IMR-90 (cell line): ENCODE measurements around the gene SERP2. TPM values are rescaled to one million over a fixed set of nuclear protein-coding genes. Genes with fewer than 3 reads are reported as not detected.

Experiments
- ATAC-seq: fragments of 200-7000 bp; cut with Tn5 transposase; 2 replicates; pipeline ENCODE4 v1.9.1; 2020; ENCODE audit warnings: low read depth, mild to moderate bottlenecking, moderate library complexity
- BruUV-seq: library from RNA; stranded (reverse); fragments of 400-500 nt; replicated peaks from 2 replicates; lab custom pipeline; 2021; lab: Mats Ljungman, UMichigan
- CTCF ChIA-PET: fragments of 300-600 bp; formaldehyde crosslinking; extraction: SDS; loops from one replicate; lab custom pipeline; 2021; ENCODE audit warnings: antibody characterized with exemption; lab: Yijun Ruan, JAX
- POLR2A ChIA-PET: fragments of 300-600 bp; sonication (Branson Sonifier 250); formaldehyde crosslinking; loops from one replicate; lab custom pipeline; 2022; ENCODE audit warnings: antibody characterized with exemption; ENCODE audit not compliant: unreplicated experiment; lab: Charles Lee
- DNase-seq: peaks from one replicate; pipeline ENCODE4 v3.0.0; 2013
- H2AFZ ChIP-seq: replicated peaks from 2 replicates; pipeline ENCODE3; 2013; ENCODE audit warnings: low read length, mild to moderate bottlenecking; ENCODE audit not compliant: poor library complexity
- H2AK5ac ChIP-seq: 2 replicates; pipeline ENCODE4 v1.6.1; 2013; ENCODE audit warnings: low read depth, low read length, inconsistent platforms
- H2AK9ac ChIP-seq: replicated peaks from 2 replicates; pipeline ENCODE3; 2013; ENCODE audit warnings: mild to moderate bottlenecking, low read depth, low read length, moderate library complexity; ENCODE audit not compliant: poor library complexity
- H2BK120ac ChIP-seq: 2 replicates; pipeline ENCODE4 v1.6.1; 2013; ENCODE audit warnings: low read depth, low read length, inconsistent platforms
- H2BK15ac ChIP-seq: 3 replicates; pipeline ENCODE4 v1.6.1; 2013; ENCODE audit warnings: low read depth, low read length, inconsistent platforms
- H2BK20ac ChIP-seq: 2 replicates; pipeline ENCODE4 v1.6.1; 2013; ENCODE audit warnings: low read depth, mild to moderate bottlenecking, inconsistent platforms, low read length, moderate library complexity
- H2BK5ac ChIP-seq: 2 replicates; pipeline ENCODE4 v1.6.1; 2013; ENCODE audit warnings: mild to moderate bottlenecking, low read depth, low read length, inconsistent platforms; ENCODE audit not compliant: poor library complexity, severe bottlenecking
- H3K14ac ChIP-seq: replicated peaks from 2 replicates; pipeline ENCODE4 v1.6.1; 2013; ENCODE audit warnings: low read depth, low read length, inconsistent platforms
- H3K18ac ChIP-seq: 2 replicates; pipeline ENCODE4 v1.6.1; 2013; ENCODE audit warnings: low read depth, low read length, control low read depth
- H3K23ac ChIP-seq: 2 replicates; pipeline ENCODE4 v1.6.1; 2013; ENCODE audit warnings: low read depth, low read length, inconsistent platforms
- H3K27ac ChIP-seq: 2 replicates; pipeline ENCODE4 v1.5.1; 2013; ENCODE audit warnings: mild to moderate bottlenecking, control low read depth, low read length; ENCODE audit not compliant: insufficient read depth
- H3K27me3 ChIP-seq: 2 replicates; pipeline ENCODE4 v1.6.1; 2013; ENCODE audit warnings: low read length; ENCODE audit not compliant: control insufficient read depth, insufficient read depth
- H3K36me3 ChIP-seq: 2 replicates; pipeline ENCODE4 v1.6.1; 2013; ENCODE audit warnings: low read length, mixed read lengths; ENCODE audit not compliant: control insufficient read depth, insufficient read depth
- H3K4ac ChIP-seq: 2 replicates; pipeline ENCODE4 v1.6.1; 2013; ENCODE audit warnings: low read depth, low read length, inconsistent platforms
- H3K4me1 ChIP-seq: 2 replicates; pipeline ENCODE4 v1.6.1; 2013; ENCODE audit warnings: low read length, mixed read lengths; ENCODE audit not compliant: control insufficient read depth, insufficient read depth
- H3K4me2 ChIP-seq: 2 replicates; pipeline ENCODE4 v1.6.1; 2013; ENCODE audit warnings: low read depth, mild to moderate bottlenecking, control low read depth, low read length, moderate library complexity
- H3K4me3 ChIP-seq: 2 replicates; pipeline ENCODE4 v1.5.1; 2013; ENCODE audit warnings: low read depth, mild to moderate bottlenecking, control low read depth, low read length, moderate library complexity; ENCODE audit not compliant: insufficient read depth
- H3K56ac ChIP-seq: 2 replicates; pipeline ENCODE4 v1.6.1; 2013; ENCODE audit warnings: low read length, inconsistent platforms; ENCODE audit not compliant: insufficient read depth; ENCODE audit errors: extremely low read depth
- H3K79me1 ChIP-seq, 2 experiments: 2 replicates each; pipeline ENCODE4 v1.6.1; 2013; ENCODE audit warnings: low read length in 2 of 2, inconsistent platforms in 1 of 2, low read depth in 1 of 2
- H3K9ac ChIP-seq: 2 replicates; pipeline ENCODE4 v1.6.1; 2013; ENCODE audit warnings: low read depth, low read length, control low read depth
- H3K9me1 ChIP-seq: 2 replicates; pipeline ENCODE4 v1.6.1; 2013; ENCODE audit warnings: low read length, inconsistent platforms; ENCODE audit not compliant: insufficient read depth
- H3K9me3 ChIP-seq: 2 replicates; pipeline ENCODE4 v1.6.1; 2013; ENCODE audit warnings: low read length; ENCODE audit not compliant: control insufficient read depth, insufficient read depth
- H4K20me1 ChIP-seq: 2 replicates; pipeline ENCODE4 v1.6.1; 2013; ENCODE audit warnings: low read length, inconsistent platforms; ENCODE audit not compliant: insufficient read depth
- H4K5ac ChIP-seq: 2 replicates; pipeline ENCODE4 v1.6.1; 2013; ENCODE audit warnings: mild to moderate bottlenecking, low read depth, low read length, control low read depth
- H4K8ac ChIP-seq, 2 experiments: 2 replicates each; pipeline ENCODE4 v1.6.1; 2013; ENCODE audit warnings: low read depth in 2 of 2, low read length in 2 of 2, control low read depth in 1 of 2, inconsistent platforms in 1 of 2
- H4K91ac ChIP-seq: 2 replicates; pipeline ENCODE4 v1.6.1; 2013; ENCODE audit warnings: low read depth, low read length, inconsistent platforms; ENCODE audit not compliant: insufficient read depth
- BHLHE40 ChIP-seq: fragments of 150-350 bp; IDR thresholded peaks from 2 replicates; pipeline ENCODE4 v1.6.1; 2016; ENCODE audit warnings: mild to moderate bottlenecking, low read depth, low read length
- CEBPB ChIP-seq: IDR thresholded peaks from 2 replicates; pipeline ENCODE4 v1.6.1; 2012; ENCODE audit warnings: low read depth, low read length, improper control_type of control experiment
- CHD1 ChIP-seq: IDR thresholded peaks from 2 replicates; pipeline ENCODE4 v1.6.1; 2012; ENCODE audit warnings: low read depth, low read length, improper control_type of control experiment
- FOS ChIP-seq: fragments of 150-350 bp; IDR thresholded peaks from 2 replicates; pipeline ENCODE4 v1.6.1; 2016; ENCODE audit warnings: low read depth, low read length
- MAFK ChIP-seq: IDR thresholded peaks from 2 replicates; pipeline ENCODE4 v1.6.1; 2012; ENCODE audit warnings: low read depth, low read length, improper control_type of control experiment
- MAZ ChIP-seq: IDR thresholded peaks from 2 replicates; pipeline ENCODE4 v1.6.1; 2012; ENCODE audit warnings: low read depth, mild to moderate bottlenecking, low read length, improper control_type of control experiment, moderate library complexity, borderline replicate concordance
- MXI1 ChIP-seq: IDR thresholded peaks from 2 replicates; pipeline ENCODE4 v1.6.1; 2012; ENCODE audit warnings: low read depth, mild to moderate bottlenecking, low read length, moderate library complexity, borderline replicate concordance
- NFE2L2 ChIP-seq: fragments of 150-350 bp; IDR thresholded peaks from 2 replicates; pipeline ENCODE4 v1.6.1; 2016; ENCODE audit warnings: low read depth, mild to moderate bottlenecking, low read length
- POLR2A ChIP-seq: IDR thresholded peaks from 2 replicates; pipeline ENCODE4 v1.6.1; 2012; ENCODE audit warnings: mild to moderate bottlenecking, low read depth, low read length
- RAD21 ChIP-seq: IDR thresholded peaks from 2 replicates; pipeline ENCODE4 v1.6.1; 2012; ENCODE audit warnings: low read length, improper control_type of control experiment
- RCOR1 ChIP-seq: IDR thresholded peaks from 2 replicates; pipeline ENCODE4 v1.6.1; 2012; ENCODE audit warnings: mild to moderate bottlenecking, low read length, improper control_type of control experiment; ENCODE audit not compliant: insufficient replicate concordance
- RFX5 ChIP-seq: IDR thresholded peaks from 2 replicates; pipeline ENCODE4 v1.8.0; 2012; ENCODE audit warnings: low read depth, mild to moderate bottlenecking, low read length, moderate library complexity
- SMC3 ChIP-seq: fragments of 150-350 bp; IDR thresholded peaks from 2 replicates; pipeline ENCODE4 v1.6.1; 2016; ENCODE audit warnings: low read depth, mild to moderate bottlenecking, antibody characterized with exemption, low read length, moderate library complexity
- WGBS, 2 experiments: methylation state at CpG; one replicate each; pipeline versions ENCODE4 v1.1.5 to v1.1.7; 2013; ENCODE audit warnings: missing lambda C conversion rate in 2 of 2; ENCODE audit not compliant: insufficient read length in 1 of 2; ENCODE audit errors: extremely low coverage in 2 of 2; 5-methylcytosine and 5-hydroxymethylcytosine counted together
- dilution Hi-C: fragments of 300-500 bp; cut with HindIII; formaldehyde crosslinking; loops from one replicate; pipeline ENCODE4 v1.14.3; 2018; ENCODE audit warnings: low sequenced_read_pairs; ENCODE audit not compliant: unreplicated experiment
- in situ Hi-C: fragments of 300-500 bp; cut with MboI; formaldehyde crosslinking; loops from 3 replicates; pipeline ENCODE4 v1.14.3; 2019; ENCODE audit warnings: low sequenced_read_pairs, inconsistent platforms, mixed read lengths
- intact Hi-C: fragments of 100-400 bp; cut with micrococcal nuclease; formaldehyde crosslinking; loops from 2 replicates; pipeline ENCODE4 v1.10.0; 2022
- polyA plus RNA-seq, 3 experiments: library from polyadenylated mRNA; depleted of rRNA; stranded (reverse); fragments of >200 nt; gene quantifications; 2 replicates each; pipeline ENCODE4 v1.2.3, GENCODE V29; 2012; ENCODE audit warnings: low replicate concordance in 1 of 3
- total RNA-seq: library from RNA; depleted of rRNA; stranded (reverse); fragments of >200 nt; gene quantifications from 2 replicates; pipeline ENCODE4 v1.2.3, GENCODE V29; 2012
- TF ChIP-seq, protein P1 (sequence below): fragments of 150-350 bp; IDR thresholded peaks from 2 replicates; pipeline ENCODE4 v1.6.1; 2017; ENCODE audit warnings: mild to moderate bottlenecking, antibody characterized with exemption, low read length, low read depth
- TF ChIP-seq, protein P2 (sequence below): fragments of 150-350 bp; IDR thresholded peaks from 2 replicates; pipeline ENCODE4 v1.6.1; 2016; ENCODE audit warnings: low read depth, mild to moderate bottlenecking, low read length, moderate library complexity, borderline replicate concordance
- TF ChIP-seq, protein P3 (sequence below): conservative IDR thresholded peaks from 2 replicates; pipeline ENCODE4 v1.5.1; 2012; ENCODE audit warnings: mild to moderate bottlenecking, low read depth, low read length, improper control_type of control experiment

SERP2 gene
- total and polyA plus RNA-seq, 2 of the 4 experiments (the other 2 are of a cell fraction), result 0.54 to 1.4 TPM

DNA sequence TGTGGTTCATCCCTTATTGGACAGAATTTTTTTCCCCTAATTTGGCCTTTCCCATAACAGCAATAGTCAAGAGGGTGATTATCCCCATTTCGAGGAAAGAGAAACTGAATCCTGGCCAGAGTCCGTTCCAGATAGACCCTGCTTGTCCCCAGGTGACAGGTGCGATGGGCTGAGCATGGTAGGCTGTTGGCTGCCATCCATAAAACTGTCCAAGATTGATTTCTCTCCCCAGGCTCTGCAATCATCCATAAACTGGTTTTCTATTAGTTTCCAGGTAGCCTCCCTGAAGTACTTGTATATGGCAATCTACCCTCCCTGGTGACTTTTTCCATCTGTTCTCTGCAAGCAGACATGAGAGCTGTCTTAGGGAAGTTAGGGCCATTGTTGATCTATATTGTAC, 25.4 kb downstream of the SERP2 start:
- Histone ChIP-seq H2BK20ac (no peak overlapping the region), H3K9me3 (no peaks in the 10 kb centered on the region), H3K56ac (no peak overlapping the region), H3K9ac (no peak overlapping the region), H3K27me3 (peaks cover 10% of the 10 kb centered on the region), H3K4me2 (no peak overlapping the region), H2AK5ac (no peak overlapping the region), H4K20me1 (no peaks in the 10 kb centered on the region), H2AFZ (no peak overlapping the region), H3K4me3 (no peak overlapping the region), H2BK5ac (no peak overlapping the region), H2BK15ac (no peak overlapping the region), H4K5ac (no peak overlapping the region), H3K36me3 (no peaks in the 10 kb centered on the region), H2AK9ac (no peak overlapping the region), H3K79me1 (no peaks in the 10 kb centered on the region), H3K27ac (no peak overlapping the region), H3K18ac (no peak overlapping the region), H3K14ac (no peak overlapping the region), H3K4ac (no peak overlapping the region), H3K23ac (no peak overlapping the region), H3K9me1 (0 out of 2 replicates have a peak, but pooled peaks cover 2% of the 10 kb centered on the region), H4K8ac (no peak overlapping the region), H2BK120ac (no peak overlapping the region), H3K4me1 (peaks cover 3% of the 10 kb centered on the region; the same call in 1 of the 2 replicates), H4K91ac (no peak overlapping the region)
- in situ Hi-C loops (no loop called here), dilution Hi-C loops (no loop called here), intact Hi-C loops (no loop called here)
- CTCF ChIA-PET, result no interaction called here
- POLR2A ChIA-PET, result no interaction called here
- WGBS, 2 experiments, result 92% methylated on average over 2 of the region's 3 CpGs; no CpG with 5 or more reads in 1 of the 2 experiments
- DNase-seq (no peak), ATAC-seq (no peak)
- BruUV-seq, result no TSS peak
- no peak for TF ChIP-seq RAD21
- no peak for TF ChIP-seq POLR2A
- no peak for TF ChIP-seq MAFK
- no peak for TF ChIP-seq RFX5
- no peak for TF ChIP-seq SMC3
- TF ChIP-seq, protein P1, sequence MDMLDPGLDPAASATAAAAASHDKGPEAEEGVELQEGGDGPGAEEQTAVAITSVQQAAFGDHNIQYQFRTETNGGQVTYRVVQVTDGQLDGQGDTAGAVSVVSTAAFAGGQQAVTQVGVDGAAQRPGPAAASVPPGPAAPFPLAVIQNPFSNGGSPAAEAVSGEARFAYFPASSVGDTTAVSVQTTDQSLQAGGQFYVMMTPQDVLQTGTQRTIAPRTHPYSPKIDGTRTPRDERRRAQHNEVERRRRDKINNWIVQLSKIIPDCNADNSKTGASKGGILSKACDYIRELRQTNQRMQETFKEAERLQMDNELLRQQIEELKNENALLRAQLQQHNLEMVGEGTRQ, result no peak
- TF ChIP-seq, protein P2, sequence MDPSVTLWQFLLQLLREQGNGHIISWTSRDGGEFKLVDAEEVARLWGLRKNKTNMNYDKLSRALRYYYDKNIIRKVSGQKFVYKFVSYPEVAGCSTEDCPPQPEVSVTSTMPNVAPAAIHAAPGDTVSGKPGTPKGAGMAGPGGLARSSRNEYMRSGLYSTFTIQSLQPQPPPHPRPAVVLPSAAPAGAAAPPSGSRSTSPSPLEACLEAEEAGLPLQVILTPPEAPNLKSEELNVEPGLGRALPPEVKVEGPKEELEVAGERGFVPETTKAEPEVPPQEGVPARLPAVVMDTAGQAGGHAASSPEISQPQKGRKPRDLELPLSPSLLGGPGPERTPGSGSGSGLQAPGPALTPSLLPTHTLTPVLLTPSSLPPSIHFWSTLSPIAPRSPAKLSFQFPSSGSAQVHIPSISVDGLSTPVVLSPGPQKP, result no peak
- TF ChIP-seq NFE2L2, result no peak
- TF ChIP-seq BHLHE40, result no peak
- TF ChIP-seq RCOR1, result no peak
- TF ChIP-seq CEBPB, result no peak
- TF ChIP-seq, protein P3, sequence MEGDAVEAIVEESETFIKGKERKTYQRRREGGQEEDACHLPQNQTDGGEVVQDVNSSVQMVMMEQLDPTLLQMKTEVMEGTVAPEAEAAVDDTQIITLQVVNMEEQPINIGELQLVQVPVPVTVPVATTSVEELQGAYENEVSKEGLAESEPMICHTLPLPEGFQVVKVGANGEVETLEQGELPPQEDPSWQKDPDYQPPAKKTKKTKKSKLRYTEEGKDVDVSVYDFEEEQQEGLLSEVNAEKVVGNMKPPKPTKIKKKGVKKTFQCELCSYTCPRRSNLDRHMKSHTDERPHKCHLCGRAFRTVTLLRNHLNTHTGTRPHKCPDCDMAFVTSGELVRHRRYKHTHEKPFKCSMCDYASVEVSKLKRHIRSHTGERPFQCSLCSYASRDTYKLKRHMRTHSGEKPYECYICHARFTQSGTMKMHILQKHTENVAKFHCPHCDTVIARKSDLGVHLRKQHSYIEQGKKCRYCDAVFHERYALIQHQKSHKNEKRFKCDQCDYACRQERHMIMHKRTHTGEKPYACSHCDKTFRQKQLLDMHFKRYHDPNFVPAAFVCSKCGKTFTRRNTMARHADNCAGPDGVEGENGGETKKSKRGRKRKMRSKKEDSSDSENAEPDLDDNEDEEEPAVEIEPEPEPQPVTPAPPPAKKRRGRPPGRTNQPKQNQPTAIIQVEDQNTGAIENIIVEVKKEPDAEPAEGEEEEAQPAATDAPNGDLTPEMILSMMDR, result no peak
- no peak for TF ChIP-seq CHD1
- TF ChIP-seq FOS, result no peak
- TF ChIP-seq MXI1, result no peak
- no peak for TF ChIP-seq MAZ
